HepG2 (cell line): ENCODE measurements around the gene LTBR. TPM values are rescaled to one million over a fixed set of nuclear protein-coding genes. Genes with fewer than 3 reads are reported as not detected.

Source experiments
- CBFB ChIP-seq: sonication (generic); formaldehyde crosslinking; IDR thresholded peaks from 2 replicates; pipeline ENCODE4 v1.4.0; 2020; ENCODE audit warnings: missing genetic modification reagents
- EP300 ChIP-seq, 3 experiments: sonication (generic) in 1 of 3; formaldehyde crosslinking in 1 of 3; IDR thresholded peaks; 2 replicates each; pipeline versions ENCODE4 v1.5.1 to v1.6.1; 2011 to 2020; ENCODE audit warnings: low read depth in 2 of 3, low read length in 2 of 3, borderline replicate concordance in 1 of 3, improper control_type of control experiment in 1 of 3, mild to moderate bottlenecking in 1 of 3, missing genetic modification reagents in 1 of 3, moderate library complexity in 1 of 3
- FIP1L1 ChIP-seq: fragments of 200-400 bp; formaldehyde crosslinking; IDR thresholded peaks from 2 replicates; pipeline ENCODE4 v1.6.1; 2018; ENCODE audit warnings: low read depth, mild to moderate bottlenecking, low read length, moderate library complexity, borderline replicate concordance; ENCODE audit not compliant: insufficient read depth
- HNRNPL ChIP-seq: fragments of 200-400 bp; formaldehyde crosslinking; IDR thresholded peaks from 2 replicates; pipeline ENCODE4 v1.6.1; 2017; ENCODE audit warnings: mild to moderate bottlenecking, low read depth, low read length
- KDM1A ChIP-seq: IDR thresholded peaks from 2 replicates; pipeline ENCODE4 v1.6.1; 2016; ENCODE audit warnings: missing compliant biosample characterization
- KLF12 ChIP-seq: sonication (generic); formaldehyde crosslinking; IDR thresholded peaks from 2 replicates; pipeline ENCODE4 v1.4.0; 2020; ENCODE audit warnings: missing genetic modification reagents, borderline replicate concordance
- MTF1 ChIP-seq: sonication (generic); formaldehyde crosslinking; IDR thresholded peaks from 2 replicates; pipeline ENCODE4 v1.5.0; 2020; ENCODE audit warnings: missing genetic modification reagents
- NCOA5 ChIP-seq: sonication (generic); formaldehyde crosslinking; IDR thresholded peaks from 2 replicates; pipeline ENCODE4 v1.4.0; 2020; ENCODE audit warnings: missing genetic modification reagents
- NFE2L1 ChIP-seq: sonication (generic); formaldehyde crosslinking; IDR thresholded peaks from 2 replicates; pipeline ENCODE4 v1.4.0; 2020; ENCODE audit warnings: missing genetic modification reagents, mild to moderate bottlenecking, borderline replicate concordance
- NR2F6 ChIP-seq, 2 experiments: IDR thresholded peaks; 2 replicates each; pipeline ENCODE4 v1.6.1; 2016; ENCODE audit warnings: antibody characterized with exemption in 1 of 2, mild to moderate bottlenecking in 1 of 2
- RXRB ChIP-seq: IDR thresholded peaks from 2 replicates; pipeline ENCODE4 v1.6.1; 2016; ENCODE audit warnings: borderline replicate concordance, missing genetic modification reagents, missing compliant biosample characterization
- SAFB2 ChIP-seq: sonication (generic); formaldehyde crosslinking; IDR thresholded peaks from 2 replicates; pipeline ENCODE4 v1.5.1; 2020; ENCODE audit warnings: missing genetic modification reagents, low read depth, mild to moderate bottlenecking, borderline replicate concordance
- SIX4 ChIP-seq: sonication (generic); formaldehyde crosslinking; IDR thresholded peaks from 2 replicates; pipeline ENCODE4 v1.4.0; 2020; ENCODE audit warnings: missing genetic modification reagents
- TCF7L2 ChIP-seq: IDR thresholded peaks from 2 replicates; pipeline ENCODE4 v1.6.1; 2011; ENCODE audit warnings: mild to moderate bottlenecking, low read depth, low read length, moderate library complexity
- TEAD3 ChIP-seq: optimal IDR thresholded peaks from 2 replicates; pipeline ENCODE3; 2016; ENCODE audit warnings: borderline replicate concordance
- XBP1 ChIP-seq: sonication (generic); formaldehyde crosslinking; IDR thresholded peaks from 2 replicates; pipeline ENCODE4 v1.5.0; 2020; ENCODE audit warnings: missing genetic modification reagents
- YEATS4 ChIP-seq: sonication (generic); formaldehyde crosslinking; IDR thresholded peaks from 2 replicates; pipeline ENCODE4 v1.4.0; 2020; ENCODE audit warnings: missing genetic modification reagents, borderline replicate concordance
- ZEB1 ChIP-seq: IDR thresholded peaks from 2 replicates; pipeline ENCODE4 v1.6.1; 2012; ENCODE audit warnings: mild to moderate bottlenecking, low read depth, inconsistent platforms; ENCODE audit not compliant: insufficient replicate concordance
- ZNF232 ChIP-seq: sonication (generic); formaldehyde crosslinking; IDR thresholded peaks from 2 replicates; pipeline ENCODE4 v1.4.0; 2020; ENCODE audit warnings: missing genetic modification reagents, borderline replicate concordance
- ZNF660 ChIP-seq: sonication (generic); formaldehyde crosslinking; IDR thresholded peaks from 2 replicates; pipeline ENCODE4 v1.5.1; 2020; ENCODE audit warnings: mild to moderate bottlenecking, low read depth, missing genetic modification reagents, borderline replicate concordance
- ZSCAN12 ChIP-seq: sonication (generic); formaldehyde crosslinking; IDR thresholded peaks from 2 replicates; pipeline ENCODE4 v1.9.0; 2021; ENCODE audit warnings: mild to moderate bottlenecking, missing genetic modification reagents
- polyA plus RNA-seq, 8 experiments: library from polyadenylated mRNA; depleted of rRNA in 3 of 8; stranded (reverse) in 7 of 8; unstranded in 1 of 8; fragments of >200 nt; fragmentation: Illumina TruSeq in 4 of 8; extraction: Trizol in 4 of 8; gene quantifications; 2 replicates each; pipeline versions ENCODE4 v1.2.1 to v1.2.3, GENCODE V29; 2011 to 2016; ENCODE audit warnings: low read depth in 4 of 8, missing spikeins in 1 of 8, mixed read lengths in 1 of 8; ENCODE audit not compliant: insufficient read depth in 1 of 8
- total RNA-seq, 5 experiments: library from RNA; depleted of rRNA; stranded (reverse); fragments of >200 nt; fragmentation: Illumina TruSeq; extraction: Trizol; gene quantifications; 2 replicates each; pipeline ENCODE4 v1.2.3, GENCODE V29; 2016; ENCODE audit warnings: low read depth in 1 of 5
- TF ChIP-seq, protein P1 (sequence below): sonication (generic); formaldehyde crosslinking; IDR thresholded peaks from 2 replicates; pipeline ENCODE4 v1.4.0; 2020; ENCODE audit warnings: missing genetic modification reagents
- TF ChIP-seq, protein P2 (sequence below): sonication (generic); formaldehyde crosslinking; IDR thresholded peaks from 2 replicates; pipeline ENCODE4 v1.5.0; 2020; ENCODE audit warnings: missing genetic modification reagents
- TF ChIP-seq, protein P3 (sequence below): sonication (generic); formaldehyde crosslinking; IDR thresholded peaks from 2 replicates; pipeline ENCODE4 v1.5.0; 2020; ENCODE audit warnings: mild to moderate bottlenecking, missing genetic modification reagents, moderate library complexity
- TF ChIP-seq, protein P4 (sequence below): IDR thresholded peaks from 2 replicates; pipeline ENCODE4 v1.6.1; 2016; ENCODE audit warnings: missing genetic modification reagents, missing compliant biosample characterization

The LTBR gene
- total and polyA plus RNA-seq, 2 of the 13 experiments (the other 11 are each of a cell fraction or from before 2014, with no cell fraction given): 31.4 to 34.8 TPM

DNA sequence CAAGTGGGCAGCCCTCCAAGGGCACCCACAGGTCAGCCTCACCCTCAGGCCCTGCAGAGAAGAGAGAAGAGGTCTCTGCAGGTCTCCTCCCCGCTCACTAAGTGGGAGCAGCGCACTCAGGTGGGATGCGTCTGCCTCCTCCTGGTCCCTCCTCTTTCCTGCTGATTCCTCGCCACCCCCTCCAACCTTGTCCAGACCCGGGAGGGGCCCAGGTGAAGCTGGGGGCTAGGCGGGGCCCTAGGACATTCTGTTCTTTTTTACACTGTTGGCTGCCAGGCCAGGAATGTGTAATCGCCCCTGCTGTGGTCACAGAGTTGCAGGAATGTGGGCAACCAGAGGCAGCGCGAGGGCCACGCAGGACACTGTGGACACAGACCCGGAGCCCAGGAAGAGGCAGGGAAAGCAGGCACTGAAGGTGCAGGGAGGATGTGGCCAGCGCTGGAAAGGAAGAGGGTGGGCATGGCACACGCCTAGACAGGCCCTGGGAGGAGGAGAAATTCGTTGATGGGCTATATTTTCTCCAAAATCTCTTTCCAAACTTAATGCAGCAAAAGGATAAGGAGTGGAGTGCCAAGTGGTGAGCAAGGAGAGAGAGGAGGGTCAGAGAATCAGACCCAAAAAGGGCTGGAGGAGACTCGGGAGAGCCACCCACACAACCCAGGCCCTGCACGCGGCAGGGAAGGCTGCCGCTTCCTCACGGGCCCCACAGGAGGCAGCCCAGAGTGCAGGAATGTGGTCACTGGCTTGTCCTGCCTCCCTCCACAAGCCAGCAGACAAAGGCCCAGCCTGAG is 7.7 kb upstream of the LTBR start (continued):
- TF ChIP-seq, protein P1, sequence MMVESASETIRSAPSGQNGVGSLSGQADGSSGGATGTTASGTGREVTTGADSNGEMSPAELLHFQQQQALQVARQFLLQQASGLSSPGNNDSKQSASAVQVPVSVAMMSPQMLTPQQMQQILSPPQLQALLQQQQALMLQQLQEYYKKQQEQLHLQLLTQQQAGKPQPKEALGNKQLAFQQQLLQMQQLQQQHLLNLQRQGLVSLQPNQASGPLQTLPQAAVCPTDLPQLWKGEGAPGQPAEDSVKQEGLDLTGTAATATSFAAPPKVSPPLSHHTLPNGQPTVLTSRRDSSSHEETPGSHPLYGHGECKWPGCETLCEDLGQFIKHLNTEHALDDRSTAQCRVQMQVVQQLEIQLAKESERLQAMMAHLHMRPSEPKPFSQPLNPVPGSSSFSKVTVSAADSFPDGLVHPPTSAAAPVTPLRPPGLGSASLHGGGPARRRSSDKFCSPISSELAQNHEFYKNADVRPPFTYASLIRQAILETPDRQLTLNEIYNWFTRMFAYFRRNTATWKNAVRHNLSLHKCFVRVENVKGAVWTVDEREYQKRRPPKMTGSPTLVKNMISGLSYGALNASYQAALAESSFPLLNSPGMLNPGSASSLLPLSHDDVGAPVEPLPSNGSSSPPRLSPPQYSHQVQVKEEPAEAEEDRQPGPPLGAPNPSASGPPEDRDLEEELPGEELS (CRISPR knock-in tag): no peak
- TF ChIP-seq SAFB2 (CRISPR knock-in tag) (no peak), ZEB1 (peak; percentile 35), XBP1 (CRISPR knock-in tag) (no peak), EP300 (IDR thresholded peaks at IDR 0.05; ENCODE audit: low read depth in 2 of 2, low read length in 2 of 2) (no peak), EP300 (CRISPR knock-in tag; IDR thresholded peaks at IDR 0.05; ENCODE audit: borderline replicate concordance) (no peak), NCOA5 (CRISPR knock-in tag) (no peak), HNRNPL (0 out of 2 replicates have a peak, but pooled peaks have one; percentile 47), ZNF232 (CRISPR knock-in tag) (no peak), ZSCAN12 (CRISPR knock-in tag) (no peak), SIX4 (CRISPR knock-in tag) (no peak), YEATS4 (CRISPR knock-in tag) (peak; percentile 50), KDM1A (CRISPR knock-in tag) (no peak), CBFB (CRISPR knock-in tag) (0 out of 2 replicates have a peak, but pooled peaks have one; percentile 17), NR2F6 (IDR thresholded peaks at IDR 0.05) (no peak), NR2F6 (CRISPR knock-in tag; IDR thresholded peaks at IDR 0.05) (no peak), ZNF660 (CRISPR knock-in tag) (no peak), FIP1L1 (no peak), RXRB (CRISPR knock-in tag) (0 out of 2 replicates have a peak, but pooled peaks have one; percentile 34), MTF1 (CRISPR knock-in tag) (no peak), KLF12 (CRISPR knock-in tag) (no peak), TEAD3 (CRISPR knock-in tag) (peak; percentile 92), NFE2L1 (CRISPR knock-in tag) (no peak), TCF7L2 (no peak)
- TF ChIP-seq, protein P2, sequence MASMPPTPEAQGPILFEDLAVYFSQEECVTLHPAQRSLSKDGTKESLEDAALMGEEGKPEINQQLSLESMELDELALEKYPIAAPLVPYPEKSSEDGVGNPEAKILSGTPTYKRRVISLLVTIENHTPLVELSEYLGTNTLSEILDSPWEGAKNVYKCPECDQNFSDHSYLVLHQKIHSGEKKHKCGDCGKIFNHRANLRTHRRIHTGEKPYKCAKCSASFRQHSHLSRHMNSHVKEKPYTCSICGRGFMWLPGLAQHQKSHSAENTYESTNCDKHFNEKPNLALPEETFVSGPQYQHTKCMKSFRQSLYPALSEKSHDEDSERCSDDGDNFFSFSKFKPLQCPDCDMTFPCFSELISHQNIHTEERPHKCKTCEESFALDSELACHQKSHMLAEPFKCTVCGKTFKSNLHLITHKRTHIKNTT (CRISPR knock-in tag): no peak
- TF ChIP-seq, protein P3, sequence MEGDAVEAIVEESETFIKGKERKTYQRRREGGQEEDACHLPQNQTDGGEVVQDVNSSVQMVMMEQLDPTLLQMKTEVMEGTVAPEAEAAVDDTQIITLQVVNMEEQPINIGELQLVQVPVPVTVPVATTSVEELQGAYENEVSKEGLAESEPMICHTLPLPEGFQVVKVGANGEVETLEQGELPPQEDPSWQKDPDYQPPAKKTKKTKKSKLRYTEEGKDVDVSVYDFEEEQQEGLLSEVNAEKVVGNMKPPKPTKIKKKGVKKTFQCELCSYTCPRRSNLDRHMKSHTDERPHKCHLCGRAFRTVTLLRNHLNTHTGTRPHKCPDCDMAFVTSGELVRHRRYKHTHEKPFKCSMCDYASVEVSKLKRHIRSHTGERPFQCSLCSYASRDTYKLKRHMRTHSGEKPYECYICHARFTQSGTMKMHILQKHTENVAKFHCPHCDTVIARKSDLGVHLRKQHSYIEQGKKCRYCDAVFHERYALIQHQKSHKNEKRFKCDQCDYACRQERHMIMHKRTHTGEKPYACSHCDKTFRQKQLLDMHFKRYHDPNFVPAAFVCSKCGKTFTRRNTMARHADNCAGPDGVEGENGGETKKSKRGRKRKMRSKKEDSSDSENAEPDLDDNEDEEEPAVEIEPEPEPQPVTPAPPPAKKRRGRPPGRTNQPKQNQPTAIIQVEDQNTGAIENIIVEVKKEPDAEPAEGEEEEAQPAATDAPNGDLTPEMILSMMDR: peak; percentile 66
- TF ChIP-seq, protein P4, sequence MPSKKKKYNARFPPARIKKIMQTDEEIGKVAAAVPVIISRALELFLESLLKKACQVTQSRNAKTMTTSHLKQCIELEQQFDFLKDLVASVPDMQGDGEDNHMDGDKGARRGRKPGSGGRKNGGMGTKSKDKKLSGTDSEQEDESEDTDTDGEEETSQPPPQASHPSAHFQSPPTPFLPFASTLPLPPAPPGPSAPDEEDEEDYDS: 0 out of 2 replicates have a peak, but pooled peaks have one; percentile 29
